GM12873 (cell line): Measurements from ENCODE around the gene ACACA.

Experiments used
- CTCF ChIP-seq: IDR thresholded peaks from 2 replicates; pipeline ENCODE4 v1.5.1; 2012; ENCODE audit warnings: low read depth, mild to moderate bottlenecking, moderate library complexity, low read length, control low read depth; ENCODE audit not compliant: insufficient read depth; ENCODE audit errors: missing control alignments

ACACA gene

GRCh38 chr17:37092701-37093100 lies 313.9 kb downstream of the ACACA start:
- no peak for TF ChIP-seq CTCF

GRCh38 chr17:37092071-37092470 lies 314.6 kb downstream of the ACACA start:
- TF ChIP-seq CTCF: no peak

- no peak for TF ChIP-seq CTCF
Measured at GRCh38 chr17:37090941-37091340, 315.7 kb downstream of the ACACA start.

- TF ChIP-seq CTCF: no peak
Measured at GRCh38 chr17:37089956-37090355, 316.7 kb downstream of the ACACA start.

GRCh38 chr17:37088913-37089312 lies 317.7 kb downstream of the ACACA start:
- TF ChIP-seq CTCF: no peak

- no peak for TF ChIP-seq CTCF
Measured at GRCh38 chr17:37088459-37088858, 318.2 kb downstream of the ACACA start.

GRCh38 chr17:37087683-37088082 lies 319.0 kb downstream of the ACACA start:
- no peak for TF ChIP-seq CTCF
